Transverse colon (tissue), 4 donors: ENCODE data around the gene CBX4. TPM values are rescaled to one million over a fixed set of nuclear protein-coding genes. Genes with fewer than 3 reads are reported as not detected.

Experiments
- DNase-seq: peaks from one replicate; pipeline ENCODE4 v3.0.0-alpha.2; 2019
- H3K27ac ChIP-seq, 4 donors: fragments of 200-600 bp; sonication (generic); 2 replicates each; pipeline ENCODE4 v1.5.1; 2016 to 2018; ENCODE audit warnings: inconsistent platforms in 4 of 4
- H3K27me3 ChIP-seq: fragments of 200-600 bp; sonication (generic); 2 replicates; pipeline ENCODE4 v1.5.1; 2017; ENCODE audit warnings: inconsistent platforms
- H3K36me3 ChIP-seq, 4 donors: fragments of 200-600 bp; sonication (generic); 2 replicates each; pipeline ENCODE4 v1.5.1; 2017 to 2019; ENCODE audit warnings: inconsistent platforms in 4 of 4
- H3K4me1 ChIP-seq, 4 donors: fragments of 200-600 bp; sonication (generic); 2 replicates each; pipeline ENCODE4 v1.5.1; 2017 to 2020; ENCODE audit warnings: inconsistent platforms in 4 of 4
- H3K4me3 ChIP-seq, 4 donors: fragments of 200-600 bp; sonication (generic); 1 replicate in 1 of 4; 2 replicates in 3 of 4; pipeline versions ENCODE4 v1.5.1 to v1.6.1; 2017 to 2019; ENCODE audit warnings: inconsistent platforms in 4 of 4
- H3K9me3 ChIP-seq, 2 donors: fragments of 200-600 bp; sonication (generic); 2 replicates each; pipeline ENCODE4 v1.5.1; 2017 to 2019; ENCODE audit warnings: inconsistent platforms in 2 of 2
- EP300 ChIP-seq: sonication (generic); formaldehyde crosslinking; IDR thresholded peaks from one replicate; pipeline ENCODE4 v1.6.1; 2017; ENCODE audit warnings: antibody characterized with exemption, low read depth
- POLR2A ChIP-seq: fragments of 450-650 bp; IDR thresholded peaks from one replicate; pipeline ENCODE4 v1.6.1; 2016; ENCODE audit warnings: antibody characterized with exemption, mild to moderate bottlenecking, moderate library complexity
- POLR2AphosphoS5 ChIP-seq, 3 donors: sonication (generic); formaldehyde crosslinking; IDR thresholded peaks; one replicate each; pipeline ENCODE4 v1.6.1; 2016; ENCODE audit warnings: antibody characterized with exemption in 3 of 3
- WGBS, 2 donors: methylation state at CpG; one replicate each; pipeline ENCODE4 v1.1.5; 2018; ENCODE audit warnings: low coverage in 1 of 2; 5-methylcytosine and 5-hydroxymethylcytosine counted together
- in situ Hi-C, 4 donors: fragments of 200-750 bp; cut with MboI; loops; one replicate each; pipeline versions ENCODE4 v1.15.0 to v1.15.1; 2017; ENCODE audit warnings: low sequenced_read_pairs in 3 of 4, low pct_ligation_motif_present in 1 of 4, low pct_unique_long_range_greater_than_20kb in 1 of 4
- intact Hi-C: fragments of 100-400 bp; cut with DNase I; formaldehyde crosslinking; loops from one replicate; pipeline ENCODE4 v1.15.1; 2023; ENCODE audit warnings: low total_unique reads
- total RNA-seq, 4 donors: library from RNA; depleted of rRNA; stranded (reverse); fragments of >200 nt; gene quantifications; one replicate each; pipeline ENCODE4 v1.1.0, GENCODE V29; 2016
- TF ChIP-seq, protein P1 (sequence below), 5 experiments: fragments of 200-600 bp in 3 of 5; fragments of 450-650 bp in 2 of 5; sonication (generic) in 3 of 5; IDR thresholded peaks; 1 replicate in 2 of 5; 2 replicates in 3 of 5; pipeline ENCODE4 v1.5.1; 2016 to 2017; ENCODE audit warnings: antibody characterized with exemption in 5 of 5, inconsistent platforms in 3 of 5, mild to moderate bottlenecking in 2 of 5, moderate library complexity in 1 of 5

CBX4 gene
- total RNA-seq, 4 donors from 2014 or later = 6.6 to 25.1 (median 8.3) TPM

DNA sequence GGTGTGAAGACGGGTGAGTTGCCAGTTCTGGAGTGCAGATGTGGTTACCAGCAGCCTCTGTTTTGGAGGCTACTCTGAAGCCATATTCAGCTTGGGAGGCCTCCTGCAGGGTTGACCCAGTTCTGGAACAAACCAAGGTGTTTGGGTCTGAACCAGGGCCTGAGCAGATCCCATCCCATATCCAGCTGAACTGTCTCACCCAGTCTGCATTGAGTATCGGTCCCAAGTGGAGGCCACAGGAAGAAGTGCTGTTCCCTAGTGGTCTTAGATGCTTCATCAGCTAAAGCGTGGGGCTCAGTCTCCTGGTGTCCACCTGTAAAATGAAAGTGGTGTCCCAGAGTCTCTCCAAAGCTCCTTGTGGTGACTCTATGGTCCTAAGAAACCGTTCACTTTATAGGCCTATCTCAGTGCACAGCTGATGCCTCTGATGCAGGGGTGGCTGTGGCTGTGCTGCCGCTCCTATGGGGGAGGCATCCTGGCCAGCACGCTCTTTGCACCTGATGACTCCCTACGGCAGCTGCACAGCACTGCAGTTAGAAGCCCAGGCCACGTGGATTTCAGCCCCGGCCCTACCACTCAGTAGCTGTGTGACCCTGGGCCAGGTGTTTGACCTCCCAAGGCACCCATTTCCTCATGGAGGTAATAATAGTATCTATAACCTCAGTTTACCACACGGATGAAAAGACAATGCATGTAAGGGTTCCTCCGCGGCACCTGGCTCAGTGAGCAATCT is 21.0 kb downstream of the CBX4 start:
- H3K4me3 ChIP-seq = no peak overlapping the region
- no peak overlapping the region for H3K27ac ChIP-seq
- H3K36me3 ChIP-seq = no peaks in the 10 kb centered on the region
- H3K4me1 ChIP-seq = peaks cover 3 to 22% (median 19%) of the 10 kb centered on the region in 4 donors
- in situ Hi-C loops = loop anchor here in 2 of 4 donors (25.0 kb wide), 1 partner anchor 169 kb away; no protein-coding TSS in a partner anchor
- H3K27me3 ChIP-seq = peaks cover 49% of the 10 kb centered on the region
- WGBS, 2 donors = 87% methylated on average over 12 of the region's 12 CpGs; no CpG with 5 or more reads in 1 of the 2 donors
- intact Hi-C loops = no loop called here
- DNase-seq = no peak
- TF ChIP-seq EP300 = no peak
- TF ChIP-seq, protein P1, sequence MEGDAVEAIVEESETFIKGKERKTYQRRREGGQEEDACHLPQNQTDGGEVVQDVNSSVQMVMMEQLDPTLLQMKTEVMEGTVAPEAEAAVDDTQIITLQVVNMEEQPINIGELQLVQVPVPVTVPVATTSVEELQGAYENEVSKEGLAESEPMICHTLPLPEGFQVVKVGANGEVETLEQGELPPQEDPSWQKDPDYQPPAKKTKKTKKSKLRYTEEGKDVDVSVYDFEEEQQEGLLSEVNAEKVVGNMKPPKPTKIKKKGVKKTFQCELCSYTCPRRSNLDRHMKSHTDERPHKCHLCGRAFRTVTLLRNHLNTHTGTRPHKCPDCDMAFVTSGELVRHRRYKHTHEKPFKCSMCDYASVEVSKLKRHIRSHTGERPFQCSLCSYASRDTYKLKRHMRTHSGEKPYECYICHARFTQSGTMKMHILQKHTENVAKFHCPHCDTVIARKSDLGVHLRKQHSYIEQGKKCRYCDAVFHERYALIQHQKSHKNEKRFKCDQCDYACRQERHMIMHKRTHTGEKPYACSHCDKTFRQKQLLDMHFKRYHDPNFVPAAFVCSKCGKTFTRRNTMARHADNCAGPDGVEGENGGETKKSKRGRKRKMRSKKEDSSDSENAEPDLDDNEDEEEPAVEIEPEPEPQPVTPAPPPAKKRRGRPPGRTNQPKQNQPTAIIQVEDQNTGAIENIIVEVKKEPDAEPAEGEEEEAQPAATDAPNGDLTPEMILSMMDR (IDR thresholded peaks at IDR 0.05) = no peak
- TF ChIP-seq POLR2A = no peak
- TF ChIP-seq POLR2AphosphoS5 (IDR thresholded peaks at IDR 0.05) = no peak
- H3K9me3 ChIP-seq = no peaks in the 10 kb centered on the region

DNA sequence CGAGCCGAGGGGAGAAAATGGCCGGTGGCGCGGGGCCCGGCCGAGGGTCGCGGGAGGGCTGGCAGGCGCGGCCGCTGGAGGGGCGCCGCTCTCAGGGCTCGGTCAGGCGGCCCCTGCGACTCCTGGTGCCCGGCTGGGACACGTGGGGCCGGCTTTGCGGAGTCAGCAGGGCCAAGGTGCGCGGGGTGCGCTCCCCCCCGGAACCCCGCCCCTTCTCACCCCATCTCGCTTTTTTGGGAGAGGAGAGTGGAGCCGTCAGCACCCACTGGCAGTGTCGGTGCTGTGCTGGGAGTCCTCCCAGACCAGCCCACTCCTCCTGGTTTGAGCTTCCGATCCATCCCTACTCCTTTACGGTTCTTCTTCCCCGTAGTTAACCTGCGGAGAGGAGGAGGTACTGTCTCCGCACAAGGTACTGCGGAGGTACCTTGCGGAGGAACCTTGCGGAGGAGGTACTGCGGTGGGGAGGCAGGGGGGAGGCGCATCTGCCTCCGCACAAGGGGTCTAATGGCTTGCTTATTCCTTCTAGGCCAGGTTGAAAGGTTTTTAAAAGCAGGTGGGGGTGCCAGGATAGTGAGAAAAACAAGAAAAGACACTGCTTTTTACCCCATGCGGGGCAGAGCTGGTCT is 23.3 kb downstream of the CBX4 start:
- no peak overlapping the region for H3K4me3 ChIP-seq
- WGBS, 2 donors = 88 to 100% methylated on average over 4 to 22 of the region's 41 CpGs
- in situ Hi-C loops = loop anchor here in 2 of 4 donors (25.0 kb wide), 1 partner anchor 171 kb away; no protein-coding TSS in a partner anchor
- H3K4me1 ChIP-seq = peaks cover 19 to 42% (median 40%) of the 10 kb centered on the region in 4 donors
- H3K9me3 ChIP-seq = no peaks in the 10 kb centered on the region
- DNase-seq = no peak
- TF ChIP-seq, protein P1 (IDR thresholded peaks at IDR 0.05) = no peak
- TF ChIP-seq POLR2AphosphoS5 (IDR thresholded peaks at IDR 0.05) (no peak), POLR2A (no peak), EP300 (no peak)
- intact Hi-C loops = no loop called here
- H3K27me3 ChIP-seq = peaks cover 71% of the 10 kb centered on the region
- no peak overlapping the region for H3K27ac ChIP-seq
- no peaks in the 10 kb centered on the region for H3K36me3 ChIP-seq

DNA sequence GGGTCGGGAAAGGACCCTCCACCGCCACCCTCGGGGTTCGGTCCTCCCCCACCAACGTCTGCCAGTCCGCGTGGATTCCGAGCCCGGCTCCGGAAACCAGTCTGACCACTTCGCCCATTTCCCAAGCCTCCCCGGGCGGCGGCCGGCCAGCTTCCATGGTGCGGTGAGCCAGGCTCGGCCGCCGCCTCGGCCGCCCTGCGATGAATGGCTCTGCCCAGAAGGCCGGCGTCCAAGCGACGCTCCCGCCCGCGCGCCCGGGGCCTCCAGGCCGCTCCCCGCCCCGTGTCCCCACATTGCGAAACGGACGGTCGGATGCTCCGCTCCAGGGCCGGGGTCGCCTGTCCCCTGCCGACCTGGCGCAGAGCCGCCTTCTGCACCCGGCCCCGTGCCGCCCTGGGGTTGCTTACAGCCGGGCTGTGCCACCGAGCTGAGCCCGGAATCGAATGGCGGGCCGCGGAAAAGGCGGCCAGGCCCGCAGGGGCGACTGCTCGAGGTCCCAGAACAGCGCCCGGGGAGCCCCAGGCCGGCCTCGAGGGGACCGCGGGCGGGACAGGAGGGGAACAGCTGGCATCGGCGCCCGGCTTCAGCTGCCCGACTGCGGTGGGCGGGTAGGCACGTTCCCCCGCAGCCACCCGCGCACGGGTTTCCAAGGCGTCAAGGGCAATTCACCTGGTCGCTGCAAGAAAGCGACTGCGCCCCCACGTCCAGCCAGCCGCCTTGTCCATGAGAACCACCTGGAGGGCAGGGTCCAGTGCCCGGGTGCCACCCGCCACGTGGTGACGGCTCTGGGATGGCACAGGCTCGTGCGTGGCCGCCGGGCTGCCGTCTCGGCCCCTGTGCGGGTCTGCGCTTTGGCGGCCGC is 24.0 kb downstream of the CBX4 start:
- TF ChIP-seq POLR2AphosphoS5 (IDR thresholded peaks at IDR 0.05) (no peak), POLR2A (no peak), EP300 (no peak)
- TF ChIP-seq, protein P1 (IDR thresholded peaks at IDR 0.05) = no peak
- peaks cover 25 to 49% (median 46%) of the 10 kb centered on the region in 4 donors for H3K4me1 ChIP-seq
- peak overlapping the region in 2 of 4 donors; percentile 29 to 37 for H3K4me3 ChIP-seq
- in situ Hi-C loops (loop anchor here in 2 of 4 donors (25.0 kb wide), 1 partner anchor 172 kb away; no protein-coding TSS in a partner anchor), intact Hi-C loops (no loop called here)
- 2% methylated on average over 25 of the region's 96 CpGs; no CpG with 5 or more reads in 1 of the 2 donors for WGBS, 2 donors
- no peaks in the 10 kb centered on the region for H3K36me3 ChIP-seq
- peaks cover 79% of the 10 kb centered on the region for H3K27me3 ChIP-seq
- no peak overlapping the region for H3K27ac ChIP-seq
- H3K9me3 ChIP-seq = no peaks in the 10 kb centered on the region
- peak; percentile 68 for DNase-seq
